Left forelimb (tissue), 1 donor: ENCODE results near the gene TFE3.

Experiments
- DNase-seq: peaks from one replicate; pipeline ENCODE4 v3.0.0-alpha.2; 2018; ENCODE audit warnings: low spot score

The TFE3 gene

DNA sequence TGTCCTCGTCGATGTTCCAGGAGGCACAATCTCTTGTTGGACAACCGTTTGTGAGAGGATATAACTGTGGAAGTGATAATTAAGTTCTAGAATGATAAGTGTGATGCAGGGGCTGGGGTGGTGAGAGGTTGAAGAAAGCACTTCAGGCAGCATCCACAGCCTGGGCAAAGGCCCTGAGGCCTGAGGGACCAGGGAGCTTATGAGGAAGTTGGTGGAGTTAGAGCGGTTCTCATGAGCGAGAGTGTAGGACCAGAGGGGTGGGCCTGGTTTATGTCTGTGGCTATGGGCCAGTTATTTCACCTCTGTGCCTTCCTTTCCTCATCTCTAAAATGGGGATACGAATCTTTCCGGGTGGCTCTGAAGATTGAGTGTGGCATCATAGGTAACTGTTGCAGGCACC lies 18.3 kb upstream of the TFE3 start:
- DNase-seq = no peak

- DNase-seq = no peak
Observed at GRCh38 chrX:49060914-49061313, 17.8 kb upstream of the TFE3 start.

DNA sequence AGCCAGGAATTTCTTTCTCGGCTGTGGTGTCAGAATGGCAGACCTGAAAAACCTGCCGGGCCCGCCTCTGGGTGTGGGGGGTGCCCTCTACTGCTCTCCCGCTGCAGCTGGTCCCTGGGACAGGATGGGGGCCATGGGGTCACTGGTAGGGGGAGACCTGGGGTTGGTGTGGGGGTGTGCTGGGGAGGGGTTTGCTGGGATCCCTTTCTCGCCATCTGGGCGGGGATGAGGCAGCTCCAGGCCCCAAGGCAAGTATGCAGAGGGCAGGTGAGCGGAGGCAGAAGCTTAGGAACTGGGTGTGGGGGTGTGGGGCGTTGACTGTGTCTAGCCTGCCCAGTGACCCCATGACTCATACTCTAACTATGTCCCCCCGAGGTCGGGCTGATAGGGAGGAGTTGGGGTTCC lies 16.5 kb upstream of the TFE3 start:
- no peak for DNase-seq

DNA sequence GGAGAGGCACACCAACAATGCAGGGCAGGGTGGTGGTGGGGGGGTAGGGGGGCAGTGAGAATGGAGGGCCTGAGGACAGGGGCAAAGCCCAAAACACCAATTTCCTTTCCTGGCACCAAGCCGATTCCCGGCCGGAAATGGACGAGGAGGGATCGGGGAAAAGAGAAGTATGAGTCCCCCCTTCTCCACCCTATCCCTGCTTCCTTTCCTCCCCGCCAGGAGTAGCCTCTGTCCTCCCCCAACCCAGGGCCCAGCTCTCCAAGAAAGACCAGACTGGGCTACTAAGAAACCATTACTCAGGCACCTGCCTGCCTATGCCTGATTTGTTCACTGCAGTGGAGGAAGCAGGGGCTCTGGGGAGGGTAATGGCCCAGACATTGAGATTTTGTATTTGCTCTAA lies 16.0 kb upstream of the TFE3 start:
- DNase-seq = no peak

GRCh38 chrX:49058794-49059193 lies 15.6 kb upstream of the TFE3 start, which contains the start of gene CCDC120:
CCDC120 (plus strand) TSS chrX:49058999; CDS start chrX:49062042, 3,043 bp downstream.
- DNase-seq = no peak

DNA sequence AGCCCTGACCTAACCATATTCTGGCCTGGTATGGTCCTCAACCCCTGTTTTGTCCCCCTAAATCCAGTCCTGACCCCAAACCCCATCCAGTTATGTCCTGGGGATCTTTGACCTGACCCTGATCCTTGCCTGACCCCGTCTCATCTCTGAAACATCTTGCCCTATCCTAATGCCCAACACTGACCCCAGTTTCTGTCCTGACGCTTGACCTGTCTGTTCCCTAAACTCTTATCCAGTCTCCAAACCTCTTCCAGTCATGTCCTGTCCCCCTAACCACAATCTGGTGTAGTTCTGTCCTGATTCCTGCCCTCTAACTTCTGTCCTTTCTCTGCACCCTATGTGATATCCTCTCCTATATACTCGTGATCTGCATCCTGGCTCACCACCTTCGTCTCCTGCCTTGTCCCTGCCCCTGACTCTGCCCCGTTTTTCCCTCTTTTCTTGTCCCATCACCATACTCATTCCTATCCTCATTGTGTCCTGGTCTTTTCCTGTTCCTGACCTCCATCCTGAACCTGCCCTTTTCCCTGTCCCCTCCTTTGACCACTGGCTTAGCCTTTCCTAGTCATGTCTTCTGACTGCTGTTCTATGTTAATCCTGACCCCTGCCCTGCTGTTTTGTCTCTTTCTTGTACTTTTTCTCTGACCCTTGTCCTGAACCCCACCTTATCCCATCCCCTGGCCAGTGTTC lies 11.1 kb upstream of the TFE3 start:
- no peak for DNase-seq

- peak; percentile 76 for DNase-seq
Observed at GRCh38 chrX:49053223-49054072, 10.3 kb upstream of the TFE3 start.

DNA sequence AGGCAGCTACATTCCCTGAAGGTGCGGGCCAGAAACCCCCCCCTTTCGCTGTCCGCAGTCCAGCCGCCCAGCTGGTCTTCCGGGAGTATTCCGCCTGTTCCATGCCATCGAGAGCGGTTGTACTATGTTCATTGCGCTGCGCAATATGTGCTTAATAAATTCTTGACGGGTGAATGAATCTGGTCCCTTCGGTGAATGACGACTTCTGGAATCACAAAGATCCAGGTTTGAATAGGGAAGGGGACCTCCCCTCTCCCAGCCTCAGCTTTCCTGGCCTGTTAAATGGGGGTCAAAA lies 777 bp upstream of the TFE3 start:
- DNase-seq = no peak

GRCh38 chrX:49042581-49043219 lies 457 bp downstream of the TFE3 start:
- DNase-seq = no peak

DNA sequence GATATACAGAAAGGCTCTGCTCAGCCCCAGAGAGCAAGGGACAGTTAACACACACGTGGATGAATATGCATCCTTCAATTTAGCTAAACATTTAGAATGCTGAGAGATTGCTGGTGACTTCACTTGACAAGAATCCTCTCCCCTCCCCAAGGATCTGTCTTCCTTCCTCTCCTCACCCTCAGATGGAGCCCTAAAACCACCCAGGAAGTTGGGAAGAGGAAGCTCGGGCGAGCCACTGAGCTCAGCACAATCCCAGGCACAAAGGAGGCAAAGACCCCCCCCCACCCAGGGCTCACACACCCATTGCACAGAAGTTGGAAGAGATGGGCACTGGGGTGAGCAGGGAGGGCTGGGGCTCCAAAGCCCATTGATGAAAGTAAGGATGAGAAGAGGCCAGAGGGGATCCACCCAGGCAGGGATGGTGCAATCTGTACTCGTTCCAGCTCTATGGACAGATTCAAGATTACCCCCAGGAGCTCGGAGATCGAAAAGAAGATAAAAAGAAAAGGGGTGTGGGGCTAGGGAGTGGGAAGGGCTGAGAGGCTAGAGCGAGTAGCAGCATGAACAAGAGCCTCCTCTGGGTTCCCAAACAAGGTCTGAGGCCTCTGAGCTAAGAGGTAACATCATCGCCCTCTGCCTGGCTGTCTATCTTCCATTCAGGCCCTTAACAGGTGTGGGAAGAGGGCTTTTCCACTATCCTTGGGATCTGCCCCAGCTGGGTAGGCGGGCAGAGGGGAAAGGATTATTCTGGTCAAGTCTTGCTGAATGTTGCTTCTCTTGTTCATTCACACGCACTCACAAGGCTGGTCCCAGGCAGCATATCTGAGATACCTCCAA lies 1.2 kb downstream of the TFE3 start:
- no peak for DNase-seq

DNA sequence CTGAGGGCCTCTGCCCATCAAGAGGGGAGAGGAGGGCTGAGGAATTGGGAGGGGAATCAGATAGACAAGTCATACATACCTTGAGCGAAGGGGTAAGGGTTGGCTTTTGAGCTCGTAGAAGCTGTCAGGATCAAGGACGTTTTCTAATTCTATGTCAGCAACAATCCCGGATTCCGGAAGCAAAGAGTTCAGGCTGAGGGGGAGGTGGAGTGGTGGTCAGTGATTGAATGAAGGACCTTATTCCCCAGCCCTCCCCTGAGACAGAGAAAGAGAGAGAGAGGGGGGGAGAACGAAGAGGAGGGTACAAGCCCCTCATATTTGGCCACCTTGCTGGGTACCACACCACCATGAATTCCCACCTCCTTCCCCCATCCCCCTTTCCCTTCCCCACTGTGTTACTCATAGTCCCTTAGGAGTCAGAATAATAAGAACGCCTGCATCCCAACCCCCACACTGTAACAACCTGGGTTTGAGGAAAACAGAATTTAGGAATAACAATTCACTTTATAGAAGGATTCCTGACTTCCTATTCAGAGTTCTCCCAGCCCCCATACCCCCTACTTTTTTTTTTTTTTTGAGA lies 2.7 kb downstream of the TFE3 start:
- no peak for DNase-seq

- no peak for DNase-seq
Observed at GRCh38 chrX:49039598-49040375, 3.4 kb downstream of the TFE3 start.

GRCh38 chrX:49037883-49038475 lies 5.2 kb downstream of the TFE3 start:
- no peak for DNase-seq

DNA sequence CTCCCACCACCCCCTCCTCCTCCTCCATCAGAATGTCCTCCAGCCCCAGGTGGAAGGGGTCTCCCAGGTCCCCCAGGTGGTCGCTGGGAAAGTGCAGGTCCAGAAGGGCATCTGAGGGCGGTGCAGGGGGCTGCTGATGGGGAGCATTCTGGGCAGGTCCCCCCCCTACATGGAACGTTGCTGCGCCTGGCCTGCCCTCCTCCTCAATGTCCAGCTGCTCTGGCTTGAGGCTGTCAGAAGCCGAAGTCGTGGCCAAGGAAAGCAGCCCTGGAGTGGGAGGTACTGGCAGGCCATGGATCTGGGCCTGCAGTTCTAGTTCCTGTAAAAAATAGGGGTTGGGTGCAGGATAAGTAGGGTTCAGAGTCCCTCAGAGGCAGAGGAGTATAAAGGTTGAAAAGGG lies 12.9 kb downstream of the TFE3 start:
- no peak for DNase-seq

DNA sequence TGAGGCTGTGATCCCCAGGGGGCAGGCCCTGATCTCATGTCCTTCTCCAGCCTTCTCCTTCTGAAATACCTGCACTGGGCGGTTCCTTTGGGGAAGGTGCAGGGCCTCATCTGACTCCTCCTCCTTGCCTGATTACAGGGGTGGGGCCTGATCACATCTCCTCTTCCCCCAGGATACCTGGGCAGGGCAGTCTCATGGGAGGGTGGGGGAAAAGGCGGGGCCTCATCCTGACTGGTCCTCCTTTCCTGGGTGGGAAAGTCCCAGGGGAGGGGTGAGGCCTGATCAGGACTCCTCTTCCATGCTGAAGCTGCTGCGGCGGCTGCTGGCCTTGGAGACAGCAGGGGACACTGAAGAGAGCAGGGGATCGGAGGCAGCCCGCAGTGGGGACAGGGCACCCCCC lies 13.3 kb downstream of the TFE3 start:
- DNase-seq = no peak

DNA sequence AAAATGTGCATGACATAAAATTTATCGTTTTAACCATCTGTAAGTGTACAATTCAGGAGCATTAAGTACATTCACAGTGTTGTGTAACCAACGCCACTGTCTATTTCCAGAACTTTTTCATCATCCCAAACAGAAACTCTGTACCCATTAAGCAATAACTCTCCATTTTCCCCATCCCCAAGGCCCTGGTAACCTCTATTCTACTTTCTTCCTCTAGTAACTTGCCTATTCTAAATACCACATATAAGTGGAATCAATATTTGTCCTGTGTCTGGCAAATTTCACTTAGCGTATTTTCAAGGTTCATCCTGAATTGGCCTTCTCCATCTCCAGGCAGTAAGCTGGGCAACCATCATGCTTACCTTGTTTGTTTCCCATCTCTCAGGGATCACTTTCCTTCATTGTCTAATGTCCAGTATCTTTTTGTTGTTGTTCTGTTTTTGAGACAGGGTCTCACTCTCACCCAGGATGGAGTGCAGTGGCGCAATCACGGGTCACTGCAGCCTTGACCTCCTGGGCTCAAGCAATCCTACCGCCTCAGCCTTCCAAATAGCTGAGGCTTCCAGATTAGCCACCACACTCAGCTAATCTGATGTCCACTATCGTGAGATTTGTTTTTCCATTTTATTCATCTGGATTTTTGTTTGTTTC lies 23.4 kb downstream of the TFE3 start:
- no peak for DNase-seq

DNA sequence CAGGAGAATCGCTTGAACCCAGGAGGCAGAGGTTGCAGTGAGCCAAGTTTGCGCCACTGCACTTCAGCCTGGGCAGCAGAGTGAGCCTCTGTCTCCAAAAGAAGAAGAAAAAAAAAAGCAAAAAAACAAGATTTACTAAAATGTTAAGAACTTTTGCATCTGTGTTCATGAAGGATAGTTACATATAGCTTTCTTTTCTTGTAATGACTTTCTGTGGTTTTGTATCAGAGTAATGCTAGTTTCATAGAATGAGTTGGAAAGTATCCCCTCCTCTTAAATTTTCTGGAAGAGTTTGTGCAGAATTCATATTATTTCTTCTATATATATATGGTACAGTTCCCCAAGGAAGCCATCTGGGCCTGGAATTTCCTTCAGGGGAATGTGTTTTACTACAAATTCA lies 24.1 kb downstream of the TFE3 start:
- no peak for DNase-seq

- no peak for DNase-seq
Observed at GRCh38 chrX:49003696-49004095, 39.5 kb downstream of the TFE3 start.

- peak; percentile 81 for DNase-seq
Observed at GRCh38 chrX:49002091-49002935, 40.8 kb downstream of the TFE3 start, which contains the start of gene GRIPAP1. GRIPAP1 (minus strand) TSS chrX:49002264; CDS start chrX:49002229, 35 bp downstream.
